Measurements from ENCODE around the gene CACNA1C. TPM values are rescaled to one million over a fixed set of nuclear protein-coding genes. Genes with fewer than 3 reads are reported as not detected.

CACNA1C gene
- total RNA-seq, 1 experiment from 2014 or later: not detected

DNA sequence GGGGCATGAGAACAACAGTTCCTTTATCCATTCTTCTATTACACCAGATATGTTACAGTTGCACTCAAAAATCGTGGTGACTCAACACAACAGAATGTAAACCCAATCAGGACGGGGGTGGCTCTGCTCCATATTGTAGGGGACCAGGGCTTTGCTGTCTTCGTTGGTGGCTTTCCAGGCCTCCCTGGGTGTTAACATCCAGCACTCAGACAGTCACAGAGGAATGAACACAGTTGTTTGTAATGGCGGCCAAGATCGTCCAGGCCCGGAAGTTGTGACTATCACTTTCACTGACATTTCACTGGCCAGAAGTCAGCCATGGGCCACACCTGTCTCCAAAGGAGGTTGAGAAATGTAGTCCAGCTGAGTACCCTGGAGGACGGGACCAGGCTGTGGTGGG, 204.1 kb downstream of the CACNA1C start:
- Histone ChIP-seq H3F3A (ENCODE audit: insufficient read depth, low read depth) (no peaks in the 10 kb centered on the region), H3K79me2 (ENCODE audit: low read depth) (no peaks in the 10 kb centered on the region), H3K4me3 (no peak overlapping the region), H3K27ac (no peak overlapping the region), H2AFZ (no peak overlapping the region), H3K4me1 (replicated peaks; ENCODE audit: insufficient read depth) (no peaks in the 10 kb centered on the region), H3K36me3 (ENCODE audit: low read depth) (no peaks in the 10 kb centered on the region), H3K4me2 (no peak overlapping the region), H3K9me2 (ENCODE audit: insufficient read depth) (no peaks in the 10 kb centered on the region), H3K27me3 (ENCODE audit: insufficient read depth, low read depth) (peaks cover 61% of the 10 kb centered on the region), H4K20me1 (ENCODE audit: insufficient read depth) (no peaks in the 10 kb centered on the region), H3K9me3 (ENCODE audit: insufficient read depth, low read depth) (no peaks in the 10 kb centered on the region)
- ChIA-PET POLR2A (ENCODE audit: unreplicated experiment) (no interaction called here), CTCF (no interaction called here)
- BruUV-seq (replicated peaks): no TSS peak
- TF ChIP-seq, protein P1, sequence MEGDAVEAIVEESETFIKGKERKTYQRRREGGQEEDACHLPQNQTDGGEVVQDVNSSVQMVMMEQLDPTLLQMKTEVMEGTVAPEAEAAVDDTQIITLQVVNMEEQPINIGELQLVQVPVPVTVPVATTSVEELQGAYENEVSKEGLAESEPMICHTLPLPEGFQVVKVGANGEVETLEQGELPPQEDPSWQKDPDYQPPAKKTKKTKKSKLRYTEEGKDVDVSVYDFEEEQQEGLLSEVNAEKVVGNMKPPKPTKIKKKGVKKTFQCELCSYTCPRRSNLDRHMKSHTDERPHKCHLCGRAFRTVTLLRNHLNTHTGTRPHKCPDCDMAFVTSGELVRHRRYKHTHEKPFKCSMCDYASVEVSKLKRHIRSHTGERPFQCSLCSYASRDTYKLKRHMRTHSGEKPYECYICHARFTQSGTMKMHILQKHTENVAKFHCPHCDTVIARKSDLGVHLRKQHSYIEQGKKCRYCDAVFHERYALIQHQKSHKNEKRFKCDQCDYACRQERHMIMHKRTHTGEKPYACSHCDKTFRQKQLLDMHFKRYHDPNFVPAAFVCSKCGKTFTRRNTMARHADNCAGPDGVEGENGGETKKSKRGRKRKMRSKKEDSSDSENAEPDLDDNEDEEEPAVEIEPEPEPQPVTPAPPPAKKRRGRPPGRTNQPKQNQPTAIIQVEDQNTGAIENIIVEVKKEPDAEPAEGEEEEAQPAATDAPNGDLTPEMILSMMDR (conservative IDR thresholded peaks at IDR 0.05): no peak
- no peak for TF ChIP-seq EZH2 (IDR thresholded peaks at IDR 0.05; ENCODE audit: low read depth)
- DNase-seq: no peak
- intact Hi-C loops (cut with micrococcal nuclease; ENCODE audit: unreplicated experiment): no loop called here

DNA sequence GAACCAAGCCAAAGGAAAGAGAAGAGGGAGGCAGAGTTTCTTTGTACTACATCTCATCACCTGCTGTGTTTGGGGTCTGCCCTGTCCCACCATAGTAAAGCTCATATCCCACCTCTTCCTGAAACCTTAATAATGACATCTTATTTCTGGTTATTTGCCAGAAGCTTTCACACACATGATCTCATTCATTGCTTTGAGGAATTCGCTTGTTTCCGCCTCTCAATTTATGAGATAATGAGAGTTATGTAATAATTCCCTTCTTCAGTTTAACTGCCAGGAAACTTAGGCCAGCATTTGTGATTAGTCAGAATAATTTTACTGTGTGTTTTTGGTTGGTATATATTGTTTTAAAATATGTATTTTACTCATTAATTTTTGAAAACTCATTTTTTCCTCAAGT, 205.2 kb downstream of the CACNA1C start:
- no TSS peak for BruUV-seq (replicated peaks)
- Histone ChIP-seq H3F3A (ENCODE audit: insufficient read depth, low read depth) (no peaks in the 10 kb centered on the region), H3K27me3 (ENCODE audit: insufficient read depth, low read depth) (peaks cover 59% of the 10 kb centered on the region), H3K36me3 (ENCODE audit: low read depth) (no peaks in the 10 kb centered on the region), H3K9me3 (ENCODE audit: insufficient read depth, low read depth) (no peaks in the 10 kb centered on the region), H3K79me2 (ENCODE audit: low read depth) (no peaks in the 10 kb centered on the region), H3K27ac (no peak overlapping the region), H3K9me2 (ENCODE audit: insufficient read depth) (no peaks in the 10 kb centered on the region), H4K20me1 (ENCODE audit: insufficient read depth) (no peaks in the 10 kb centered on the region), H3K4me2 (no peak overlapping the region), H2AFZ (no peak overlapping the region), H3K4me3 (no peak overlapping the region), H3K4me1 (replicated peaks; ENCODE audit: insufficient read depth) (no peaks in the 10 kb centered on the region)
- ChIA-PET CTCF (no interaction called here), POLR2A (ENCODE audit: unreplicated experiment) (no interaction called here)
- intact Hi-C loops (cut with micrococcal nuclease; ENCODE audit: unreplicated experiment): no loop called here
- DNase-seq: no peak
- TF ChIP-seq EZH2 (IDR thresholded peaks at IDR 0.05; ENCODE audit: low read depth): no peak
- TF ChIP-seq, protein P1 (conservative IDR thresholded peaks at IDR 0.05): no peak

DNA sequence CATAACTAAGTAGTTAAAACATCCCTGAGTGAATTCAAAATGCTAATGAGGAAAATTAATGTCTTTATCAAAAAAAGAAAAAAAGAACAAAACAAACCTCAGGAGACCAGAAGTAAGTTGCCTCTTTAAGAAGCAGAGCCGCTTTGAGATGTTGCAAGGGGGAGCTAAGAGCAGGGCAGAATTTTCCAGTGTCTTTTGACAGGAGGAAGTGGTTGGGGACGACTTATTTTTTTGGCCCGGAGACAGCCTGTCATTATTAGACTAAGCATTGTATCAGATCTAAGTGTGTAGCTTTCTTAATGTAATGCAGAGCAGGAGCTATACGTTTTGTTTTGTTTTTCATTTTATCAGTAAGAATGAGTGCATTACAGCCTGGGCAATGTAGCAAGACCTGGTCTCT, 206.6 kb downstream of the CACNA1C start:
- no peaks in the 10 kb centered on the region for H3K4me1 ChIP-seq (replicated peaks; ENCODE audit: insufficient read depth)
- H3F3A ChIP-seq (ENCODE audit: insufficient read depth, low read depth): no peaks in the 10 kb centered on the region
- H2AFZ ChIP-seq: no peak overlapping the region
- no peak overlapping the region for H3K4me2 ChIP-seq
- no peaks in the 10 kb centered on the region for H3K9me2 ChIP-seq (ENCODE audit: insufficient read depth)
- intact Hi-C loops (cut with micrococcal nuclease; ENCODE audit: unreplicated experiment): no loop called here
- H3K27me3 ChIP-seq (ENCODE audit: insufficient read depth, low read depth): peaks cover 59% of the 10 kb centered on the region
- no peaks in the 10 kb centered on the region for H3K9me3 ChIP-seq (ENCODE audit: insufficient read depth, low read depth)
- ChIA-PET POLR2A (ENCODE audit: unreplicated experiment) (no interaction called here), CTCF (no interaction called here)
- H4K20me1 ChIP-seq (ENCODE audit: insufficient read depth): no peaks in the 10 kb centered on the region
- no peak for DNase-seq
- no peak overlapping the region for H3K4me3 ChIP-seq
- no peak overlapping the region for H3K27ac ChIP-seq
- H3K79me2 ChIP-seq (ENCODE audit: low read depth): no peaks in the 10 kb centered on the region
- H3K36me3 ChIP-seq (ENCODE audit: low read depth): no peaks in the 10 kb centered on the region
- no peak for TF ChIP-seq EZH2 (IDR thresholded peaks at IDR 0.05; ENCODE audit: low read depth)
- TF ChIP-seq, protein P1 (conservative IDR thresholded peaks at IDR 0.05): no peak
- BruUV-seq (replicated peaks): no TSS peak

Measured in PC-9 (cell line).